ENCODE measurements around the gene CCSER1.

- no peak for TF ChIP-seq EZH2 (IDR thresholded peaks at IDR 0.05; ENCODE audit: low read depth)
- TF ChIP-seq, protein P1, sequence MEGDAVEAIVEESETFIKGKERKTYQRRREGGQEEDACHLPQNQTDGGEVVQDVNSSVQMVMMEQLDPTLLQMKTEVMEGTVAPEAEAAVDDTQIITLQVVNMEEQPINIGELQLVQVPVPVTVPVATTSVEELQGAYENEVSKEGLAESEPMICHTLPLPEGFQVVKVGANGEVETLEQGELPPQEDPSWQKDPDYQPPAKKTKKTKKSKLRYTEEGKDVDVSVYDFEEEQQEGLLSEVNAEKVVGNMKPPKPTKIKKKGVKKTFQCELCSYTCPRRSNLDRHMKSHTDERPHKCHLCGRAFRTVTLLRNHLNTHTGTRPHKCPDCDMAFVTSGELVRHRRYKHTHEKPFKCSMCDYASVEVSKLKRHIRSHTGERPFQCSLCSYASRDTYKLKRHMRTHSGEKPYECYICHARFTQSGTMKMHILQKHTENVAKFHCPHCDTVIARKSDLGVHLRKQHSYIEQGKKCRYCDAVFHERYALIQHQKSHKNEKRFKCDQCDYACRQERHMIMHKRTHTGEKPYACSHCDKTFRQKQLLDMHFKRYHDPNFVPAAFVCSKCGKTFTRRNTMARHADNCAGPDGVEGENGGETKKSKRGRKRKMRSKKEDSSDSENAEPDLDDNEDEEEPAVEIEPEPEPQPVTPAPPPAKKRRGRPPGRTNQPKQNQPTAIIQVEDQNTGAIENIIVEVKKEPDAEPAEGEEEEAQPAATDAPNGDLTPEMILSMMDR (conservative IDR thresholded peaks at IDR 0.05), result no peak
Observed at GRCh38 chr4:90695411-90695810, 568.2 kb downstream of the CCSER1 start.

All from PC-9 (cell line).